H1 (cell line): ENCODE data around the gene OBP2B. TPM values are rescaled to one million over a fixed set of nuclear protein-coding genes. Genes with fewer than 3 reads are reported as not detected.

Experiments used
- CTCF ChIA-PET: fragments of 300-600 bp; sonication (Branson Sonifier 250); formaldehyde crosslinking; loops from one replicate; lab custom pipeline; 2021; ENCODE audit not compliant: partially characterized antibody; lab: Charles Lee
- POLR2A ChIA-PET: fragments of 300-600 bp; sonication (Branson Sonifier 250); formaldehyde crosslinking; loops from one replicate; lab custom pipeline; 2021; ENCODE audit warnings: inconsistent platforms; ENCODE audit not compliant: partially characterized antibody; lab: Charles Lee
- DNase-seq, 2 experiments: peaks; one replicate each; pipeline versions ENCODE4 v3.0.0 to v3.0.0-alpha.2; 2010 to 2022; ENCODE audit warnings: low spot score in 2 of 2, low read depth in 1 of 2, mixed read lengths in 1 of 2
- FAIRE-seq: peaks from 2 replicates; lab custom pipeline; 2011; peaks lifted over from hg19 to GRCh38; lab: Jason Lieb, UNC
- H2AFZ ChIP-seq: 2 replicates; pipeline ENCODE4 v1.8.1; 2012; ENCODE audit warnings: low read length, inconsistent platforms
- H2AK5ac ChIP-seq: 2 replicates; pipeline ENCODE4 v1.6.1; 2013; ENCODE audit warnings: low read depth, low read length
- H2BK120ac ChIP-seq: replicated peaks from 2 replicates; pipeline ENCODE3; 2013; ENCODE audit warnings: low read depth, low read length, inconsistent platforms
- H2BK12ac ChIP-seq: 2 replicates; pipeline ENCODE4 v1.6.1; 2013; ENCODE audit warnings: low read depth, low read length
- H2BK15ac ChIP-seq: 2 replicates; pipeline ENCODE4 v1.6.1; 2013; ENCODE audit warnings: low read length
- H2BK20ac ChIP-seq: 2 replicates; pipeline ENCODE4 v1.6.1; 2013; ENCODE audit warnings: low read length
- H2BK5ac ChIP-seq: 2 replicates; pipeline ENCODE4 v1.6.1; 2013; ENCODE audit warnings: low read depth, low read length
- H3K14ac ChIP-seq: 2 replicates; pipeline ENCODE4 v1.6.1; 2013; ENCODE audit warnings: inconsistent platforms; ENCODE audit not compliant: insufficient read length
- H3K18ac ChIP-seq: 2 replicates; pipeline ENCODE4 v1.6.1; 2013; ENCODE audit warnings: low read length; ENCODE audit errors: extremely low read depth
- H3K23ac ChIP-seq: 2 replicates; pipeline ENCODE4 v1.6.1; 2013; ENCODE audit warnings: inconsistent platforms; ENCODE audit not compliant: insufficient read length
- H3K23me2 ChIP-seq: 2 replicates; pipeline ENCODE4 v1.6.1; 2013; ENCODE audit warnings: low read depth, low read length
- H3K27ac ChIP-seq: 2 replicates; pipeline ENCODE4 v1.6.1; 2011; ENCODE audit warnings: low read depth, low read length, inconsistent platforms
- H3K27me3 ChIP-seq, 4 experiments: replicated peaks in 1 of 4; 1 replicate in 1 of 4; 2 replicates in 3 of 4; pipeline versions ENCODE4 v1.6.1 to v1.8.1; 2011 to 2013; ENCODE audit warnings: low read length in 3 of 4, mild to moderate bottlenecking in 3 of 4, inconsistent platforms in 2 of 4, mixed read lengths in 2 of 4, moderate library complexity in 1 of 4; ENCODE audit not compliant: control insufficient read depth in 3 of 4, insufficient read depth in 3 of 4; ENCODE audit errors: extremely low read depth in 1 of 4
- H3K36me3 ChIP-seq, 4 experiments: 2 replicates each; pipeline versions ENCODE4 v1.6.1 to v1.8.1; 2011 to 2013; ENCODE audit warnings: mild to moderate bottlenecking in 4 of 4, low read length in 3 of 4, moderate library complexity in 2 of 4, control low read depth in 1 of 4, inconsistent platforms in 1 of 4; ENCODE audit not compliant: insufficient read depth in 4 of 4, control insufficient read depth in 2 of 4
- H3K4ac ChIP-seq: replicated peaks from 2 replicates; pipeline ENCODE3; 2013; ENCODE audit warnings: low read length, low read depth, mixed read lengths, inconsistent platforms; ENCODE audit not compliant: insufficient read length
- H3K4me1 ChIP-seq, 4 experiments: replicated peaks in 1 of 4; 1 replicate in 1 of 4; 2 replicates in 3 of 4; pipeline versions ENCODE4 v1.6.1 to v1.8.1; 2011 to 2013; ENCODE audit warnings: low read length in 3 of 4, inconsistent platforms in 2 of 4, mixed read lengths in 1 of 4; ENCODE audit not compliant: insufficient read depth in 4 of 4, control insufficient read depth in 3 of 4
- H3K4me2 ChIP-seq, 2 experiments: 2 replicates each; pipeline versions ENCODE4 v1.6.1 to v1.8.1; 2011 to 2013; ENCODE audit warnings: low read depth in 2 of 2, low read length in 2 of 2, control low read depth in 1 of 2, inconsistent platforms in 1 of 2, mild to moderate bottlenecking in 1 of 2; ENCODE audit not compliant: insufficient read depth in 1 of 2
- H3K4me3 ChIP-seq, 4 experiments: fragments of 200-600, 300-600 bp in 1 of 4; sonication (generic), shearing (Covaris generic), sonication (Bioruptor Twin) in 1 of 4; 2 replicates each; pipeline versions ENCODE4 v1.5.1 to v1.8.1; 2011 to 2016; ENCODE audit warnings: low read length in 4 of 4, low read depth in 3 of 4, control low read depth in 2 of 4, inconsistent platforms in 2 of 4, mild to moderate bottlenecking in 2 of 4, mixed read lengths in 1 of 4, moderate library complexity in 1 of 4; ENCODE audit not compliant: insufficient read depth in 2 of 4; ENCODE audit errors: extremely low read depth in 1 of 4
- H3K56ac ChIP-seq: replicated peaks from 2 replicates; pipeline ENCODE3; 2013; ENCODE audit warnings: low read depth, mild to moderate bottlenecking, mixed read lengths, low read length, inconsistent platforms; ENCODE audit not compliant: insufficient read length
- H3K79me1 ChIP-seq: 2 replicates; pipeline ENCODE4 v1.6.1; 2013; ENCODE audit warnings: low read depth, low read length, control low read depth
- H3K79me2 ChIP-seq, 2 experiments: 2 replicates each; pipeline versions ENCODE4 v1.6.1 to v1.8.1; 2012 to 2013; ENCODE audit warnings: low read length in 2 of 2, mild to moderate bottlenecking in 2 of 2, inconsistent platforms in 1 of 2; ENCODE audit not compliant: insufficient read depth in 2 of 2, control insufficient read depth in 1 of 2
- H3K9ac ChIP-seq, 4 experiments: replicated peaks in 1 of 4; 1 replicate in 1 of 4; 2 replicates in 3 of 4; pipeline versions ENCODE4 v1.6.1 to v1.8.1; 2011 to 2013; ENCODE audit warnings: low read depth in 3 of 4, low read length in 3 of 4, control low read depth in 2 of 4, mild to moderate bottlenecking in 2 of 4, moderate library complexity in 2 of 4, inconsistent platforms in 1 of 4; ENCODE audit errors: extremely low read depth in 1 of 4
- H3K9me3 ChIP-seq, 2 experiments: 2 replicates each; pipeline versions ENCODE4 v1.6.1 to v1.8.1; 2012 to 2013; ENCODE audit warnings: mild to moderate bottlenecking in 2 of 2, moderate library complexity in 2 of 2, control low read depth in 1 of 2, inconsistent platforms in 1 of 2, low read depth in 1 of 2, low read length in 1 of 2, mixed read lengths in 1 of 2; ENCODE audit not compliant: insufficient read depth in 2 of 2
- H4K20me1 ChIP-seq, 2 experiments: replicated peaks in 1 of 2; 2 replicates each; pipeline versions ENCODE3 to v1.8.1; 2011 to 2013; ENCODE audit warnings: inconsistent platforms in 2 of 2, low read length in 2 of 2, mild to moderate bottlenecking in 1 of 2; ENCODE audit not compliant: insufficient read depth in 2 of 2, control insufficient read depth in 1 of 2
- H4K5ac ChIP-seq: 2 replicates; pipeline ENCODE4 v1.6.1; 2013; ENCODE audit warnings: low read length, low read depth, mixed read lengths, inconsistent platforms; ENCODE audit not compliant: insufficient read length
- H4K8ac ChIP-seq: 2 replicates; pipeline ENCODE4 v1.8.0; 2013; ENCODE audit warnings: mild to moderate bottlenecking, moderate library complexity, low read length, inconsistent platforms; ENCODE audit not compliant: insufficient read depth; ENCODE audit errors: extremely low read depth
- H4K91ac ChIP-seq: replicated peaks from 2 replicates; pipeline ENCODE3; 2013; ENCODE audit warnings: low read length, mixed read lengths, inconsistent platforms; ENCODE audit not compliant: insufficient read length
- CHD2 ChIP-seq: IDR thresholded peaks from 2 replicates; pipeline ENCODE4 v1.6.1; 2012; ENCODE audit warnings: low read length, improper control_type of control experiment
- CTBP2 ChIP-seq: IDR thresholded peaks from 2 replicates; pipeline ENCODE4 v1.7.0; 2011; ENCODE audit warnings: borderline replicate concordance, mild to moderate bottlenecking, moderate library complexity, mixed read lengths, low read length; ENCODE audit not compliant: insufficient read depth, insufficient read length
- EGR1 ChIP-seq: IDR thresholded peaks from 2 replicates; pipeline ENCODE4 v1.6.1; 2011; ENCODE audit warnings: low read depth, low read length, borderline replicate concordance
- EP300 ChIP-seq, 2 experiments: IDR thresholded peaks; 1 replicate in 1 of 2; 2 replicates in 1 of 2; pipeline ENCODE4 v1.6.1; 2011 to 2012; ENCODE audit warnings: low read depth in 2 of 2, low read length in 2 of 2, mild to moderate bottlenecking in 2 of 2, borderline replicate concordance in 1 of 2, inconsistent platforms in 1 of 2, moderate library complexity in 1 of 2
- JUN ChIP-seq: IDR thresholded peaks from 2 replicates; pipeline ENCODE4 v1.6.1; 2011; ENCODE audit warnings: low read depth, mild to moderate bottlenecking, improper control_type of control experiment, low read length
- POLR2A ChIP-seq, 2 experiments: IDR thresholded peaks; 1 replicate in 1 of 2; 2 replicates in 1 of 2; pipeline ENCODE4 v1.6.1; 2011; ENCODE audit warnings: low read depth in 2 of 2, low read length in 2 of 2, mild to moderate bottlenecking in 2 of 2; ENCODE audit errors: control extremely low read depth in 1 of 2
- RBBP5 ChIP-seq: IDR thresholded peaks from 2 replicates; pipeline ENCODE4 v1.7.1; 2012; ENCODE audit warnings: low read depth, mild to moderate bottlenecking, inconsistent platforms, low read length, moderate library complexity, borderline replicate concordance
- RXRA ChIP-seq: IDR thresholded peaks from 2 replicates; pipeline ENCODE4 v1.6.1; 2011; ENCODE audit warnings: low read depth, mild to moderate bottlenecking, low read length, moderate library complexity; ENCODE audit not compliant: insufficient read depth
- SP1 ChIP-seq: IDR thresholded peaks from 2 replicates; pipeline ENCODE4 v1.6.1; 2011; ENCODE audit warnings: low read depth, low read length
- SUZ12 ChIP-seq: fragments of 200-600 bp; sonication (generic); IDR thresholded peaks from 2 replicates; pipeline ENCODE4 v1.6.1; 2012; ENCODE audit warnings: mild to moderate bottlenecking, inconsistent platforms, low read length, moderate library complexity, mixed read lengths
- WGBS, 2 experiments: shearing (Covaris generic) in 1 of 2; methylation state at CpG; one replicate each; pipeline versions ENCODE4 v1.1.6 to v1.1.7; 2013 to 2015; ENCODE audit warnings: low lambda C conversion rate in 2 of 2, mixed read lengths in 2 of 2, inconsistent platforms in 1 of 2, low coverage in 1 of 2, missing lambda C conversion rate in 1 of 2; ENCODE audit not compliant: insufficient replicate concordance in 2 of 2, insufficient coverage in 1 of 2, insufficient read length in 1 of 2; ENCODE audit errors: extremely low coverage in 1 of 2, missing lambda C conversion rate in 1 of 2; 5-methylcytosine and 5-hydroxymethylcytosine counted together
- polyA plus RNA-seq, 7 experiments: library from polyadenylated mRNA; depleted of rRNA in 3 of 7; stranded (reverse) in 5 of 7; unstranded in 2 of 7; fragments of >200 nt in 5 of 7; fragments of 200-250 nt in 2 of 7; gene quantifications; 1 replicate in 5 of 7; 2 replicates in 1 of 7; 4 replicates in 1 of 7; pipeline versions ENCODE4 v1.2.1 to v1.2.3, GENCODE V29; 2011 to 2013; ENCODE audit warnings: missing spikeins in 2 of 7, mixed read lengths in 2 of 7
- total RNA-seq: library from RNA; stranded (reverse); fragmentation: NEBNext Ultra II Directional; extraction: Animal tissue kit (Norgen Biotek cat#: 25700); gene quantifications from 2 replicates; pipeline ENCODE4 v1.2.1, GENCODE V29; 2021
- TF ChIP-seq, protein P1 (sequence below): IDR thresholded peaks from 2 replicates; pipeline ENCODE4 v1.6.1; 2012; ENCODE audit warnings: inconsistent platforms

Gene OBP2B
- total and polyA plus RNA-seq, 2 of the 8 experiments (the other 6 are each of a cell fraction or from before 2014, with no cell fraction given) = not detected

- Histone ChIP-seq H3K79me2 (no peaks in the 10 kb centered on the region), H3K27me3 (no peaks in the 10 kb centered on the region; a peak in 3 of 7 replicates), H3K9ac (no peak overlapping the region), H4K8ac (no peak overlapping the region), H2AK5ac (no peak overlapping the region), H2BK12ac (no peak overlapping the region), H4K20me1 (peaks cover 0 to 1% of the 10 kb centered on the region in 2 experiments), H3K14ac (no peak overlapping the region), H3K56ac (no peak overlapping the region), H3K18ac (no peak overlapping the region), H3K23ac (no peak overlapping the region), H2BK20ac (no peak overlapping the region), H3K4me1 (no peaks in the 10 kb centered on the region; a peak in 1 of 7 replicates), H3K79me1 (no peaks in the 10 kb centered on the region), H3K4me2 (no peak overlapping the region), H3K36me3 (no peaks in the 10 kb centered on the region), H2BK15ac (no peak overlapping the region), H3K4ac (no peak overlapping the region), H3K27ac (no peak overlapping the region), H3K9me3 (no peaks in the 10 kb centered on the region), H4K5ac (no peak overlapping the region), H2BK5ac (no peak overlapping the region), H3K4me3 (no peak overlapping the region), H3K23me2 (no peaks in the 10 kb centered on the region), H2AFZ (no peak overlapping the region), H4K91ac (no peak overlapping the region), H2BK120ac (no peak overlapping the region)
- FAIRE-seq (no peak), DNase-seq (no peak)
- no peak for TF ChIP-seq CHD2
- TF ChIP-seq JUN = no peak
- no peak for TF ChIP-seq SUZ12
- TF ChIP-seq EP300 (IDR thresholded peaks at IDR 0.05; ENCODE audit: borderline replicate concordance in 1 of 2, low read depth in 2 of 2, low read length in 2 of 2) = no peak
- no peak for TF ChIP-seq CTBP2
- no peak for TF ChIP-seq RXRA
- TF ChIP-seq RBBP5 = no peak
- no peak for TF ChIP-seq SP1
- TF ChIP-seq, protein P1, sequence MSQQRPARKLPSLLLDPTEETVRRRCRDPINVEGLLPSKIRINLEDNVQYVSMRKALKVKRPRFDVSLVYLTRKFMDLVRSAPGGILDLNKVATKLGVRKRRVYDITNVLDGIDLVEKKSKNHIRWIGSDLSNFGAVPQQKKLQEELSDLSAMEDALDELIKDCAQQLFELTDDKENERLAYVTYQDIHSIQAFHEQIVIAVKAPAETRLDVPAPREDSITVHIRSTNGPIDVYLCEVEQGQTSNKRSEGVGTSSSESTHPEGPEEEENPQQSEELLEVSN = no peak
- TF ChIP-seq POLR2A (IDR thresholded peaks at IDR 0.05; ENCODE audit: control extremely low read depth in 1 of 2, low read depth in 2 of 2, low read length in 2 of 2) = no peak
- no peak for TF ChIP-seq EGR1
- ChIA-PET CTCF (interaction anchor here (0.5 to 8.6 kb wide), 6 partner anchors 8 to 487 kb away, joined by 3 to 96 read pairs (median 4); partner anchors contain the start of gene GBGT1), POLR2A (no interaction called here)
- WGBS, 2 experiments = 93% methylated on average over 29 of the region's 29 CpGs; no CpG with 5 or more reads in 1 of the 2 experiments
Measured at GRCh38 chr9:133171161-133171961, 37.7 kb downstream of the OBP2B start.
